Breast epithelium (tissue), 4 donors: ENCODE results near the gene ANKS1A. TPM values are rescaled to one million over a fixed set of nuclear protein-coding genes. Genes with fewer than 3 reads are reported as not detected.

Experiments
- DNase-seq, 2 donors: peaks; one replicate each; pipeline ENCODE4 v3.0.0-alpha.2; 2019; ENCODE audit warnings: low spot score in 2 of 2
- H3K27ac ChIP-seq, 2 donors: fragments of 200-600 bp; sonication (generic) in 1 of 2; one replicate each; pipeline ENCODE4 v1.5.1; 2016 to 2019; ENCODE audit warnings: mild to moderate bottlenecking in 1 of 2
- H3K27me3 ChIP-seq, 2 donors: fragments of 200-600 bp; sonication (generic) in 1 of 2; one replicate each; pipeline versions ENCODE4 v1.5.1 to v1.6.0; 2017 to 2019; ENCODE audit warnings: control low read depth in 1 of 2, mild to moderate bottlenecking in 1 of 2
- H3K36me3 ChIP-seq: fragments of 200-600 bp; one replicate; pipeline ENCODE4 v1.5.1; 2019
- H3K4me1 ChIP-seq, 2 donors: fragments of 200-600 bp; sonication (generic); one replicate each; pipeline ENCODE4 v1.5.1; 2016 to 2019; ENCODE audit warnings: control low read depth in 1 of 2
- H3K4me3 ChIP-seq, 3 donors: fragments of 200-600 bp; sonication (generic); 1 replicate in 2 of 3; 2 replicates in 1 of 3; pipeline ENCODE4 v1.5.1; 2016 to 2019; ENCODE audit warnings: mild to moderate bottlenecking in 3 of 3, moderate library complexity in 2 of 3
- H3K9me3 ChIP-seq, 2 donors: fragments of 200-600 bp; sonication (generic) in 1 of 2; one replicate each; pipeline ENCODE4 v1.5.1; 2016 to 2019; ENCODE audit warnings: control low read depth in 1 of 2
- POLR2A ChIP-seq: fragments of 450-650 bp; IDR thresholded peaks from one replicate; pipeline ENCODE4 v1.6.1; 2016; ENCODE audit warnings: antibody characterized with exemption, mild to moderate bottlenecking, moderate library complexity
- POLR2AphosphoS5 ChIP-seq, 3 donors: sonication (generic); formaldehyde crosslinking; IDR thresholded peaks; one replicate each; pipeline ENCODE4 v1.6.1; 2017; ENCODE audit warnings: antibody characterized with exemption in 3 of 3
- intact Hi-C: fragments of 100-400 bp; cut with DNase I; formaldehyde crosslinking; loops from one replicate; pipeline ENCODE4 v1.15.1; 2023; ENCODE audit warnings: low total_unique reads
- total RNA-seq, 3 donors: library from RNA; depleted of rRNA; stranded (reverse); fragments of >200 nt; gene quantifications; one replicate each; pipeline ENCODE4 v1.1.0, GENCODE V29; 2016
- TF ChIP-seq, protein P1 (sequence below), 3 donors: fragments of 450-650 bp; IDR thresholded peaks; one replicate each; pipeline ENCODE4 v1.5.1; 2016 to 2017; ENCODE audit warnings: antibody characterized with exemption in 3 of 3, mild to moderate bottlenecking in 3 of 3, moderate library complexity in 3 of 3

Gene ANKS1A
- total RNA-seq, 3 donors from 2014 or later: 18.2 to 26.5 (median 23.4) TPM

- TF ChIP-seq, protein P1, sequence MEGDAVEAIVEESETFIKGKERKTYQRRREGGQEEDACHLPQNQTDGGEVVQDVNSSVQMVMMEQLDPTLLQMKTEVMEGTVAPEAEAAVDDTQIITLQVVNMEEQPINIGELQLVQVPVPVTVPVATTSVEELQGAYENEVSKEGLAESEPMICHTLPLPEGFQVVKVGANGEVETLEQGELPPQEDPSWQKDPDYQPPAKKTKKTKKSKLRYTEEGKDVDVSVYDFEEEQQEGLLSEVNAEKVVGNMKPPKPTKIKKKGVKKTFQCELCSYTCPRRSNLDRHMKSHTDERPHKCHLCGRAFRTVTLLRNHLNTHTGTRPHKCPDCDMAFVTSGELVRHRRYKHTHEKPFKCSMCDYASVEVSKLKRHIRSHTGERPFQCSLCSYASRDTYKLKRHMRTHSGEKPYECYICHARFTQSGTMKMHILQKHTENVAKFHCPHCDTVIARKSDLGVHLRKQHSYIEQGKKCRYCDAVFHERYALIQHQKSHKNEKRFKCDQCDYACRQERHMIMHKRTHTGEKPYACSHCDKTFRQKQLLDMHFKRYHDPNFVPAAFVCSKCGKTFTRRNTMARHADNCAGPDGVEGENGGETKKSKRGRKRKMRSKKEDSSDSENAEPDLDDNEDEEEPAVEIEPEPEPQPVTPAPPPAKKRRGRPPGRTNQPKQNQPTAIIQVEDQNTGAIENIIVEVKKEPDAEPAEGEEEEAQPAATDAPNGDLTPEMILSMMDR (IDR thresholded peaks at IDR 0.05): no peak
- no peak for TF ChIP-seq POLR2A
- no peak for TF ChIP-seq POLR2AphosphoS5 (IDR thresholded peaks at IDR 0.05)
- H3K9me3 ChIP-seq: no peaks in the 10 kb centered on the region
- H3K27me3 ChIP-seq: no peaks in the 10 kb centered on the region
- no peak overlapping the region for H3K27ac ChIP-seq
- no peaks in the 10 kb centered on the region for H3K36me3 ChIP-seq
- intact Hi-C loops: no loop called here
- DNase-seq: no peak
- H3K4me1 ChIP-seq: peaks cover 8 to 14% of the 10 kb centered on the region in 2 donors
- no peak overlapping the region for H3K4me3 ChIP-seq
These were observed 122.3 kb downstream of the ANKS1A start for GRCh38 chr6:35011096-35012041.

DNA sequence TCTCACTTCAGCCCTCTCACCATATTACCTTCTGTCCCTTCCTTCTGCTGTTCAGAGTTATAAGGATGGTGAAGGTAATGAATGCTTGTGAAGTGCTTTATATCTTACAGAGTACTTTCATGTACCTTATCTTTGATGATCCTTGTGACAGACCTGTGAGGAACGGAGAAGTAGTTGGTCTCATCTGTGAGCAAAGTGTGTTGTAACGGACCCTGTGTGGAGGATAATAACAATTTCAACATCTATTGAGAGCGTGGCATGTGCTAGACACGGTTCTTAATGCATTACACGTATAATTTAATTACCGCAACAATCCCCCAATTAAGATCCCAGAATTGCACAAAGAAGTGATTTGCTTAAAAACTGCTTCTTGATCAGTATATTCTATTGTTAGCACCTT lies 124.6 kb downstream of the ANKS1A start:
- Histone ChIP-seq H3K27me3 (no peaks in the 10 kb centered on the region), H3K9me3 (no peaks in the 10 kb centered on the region), H3K27ac (peak overlapping the region; percentile 13 to 60), H3K4me1 (peaks cover 14% of the 10 kb centered on the region in 2 donors), H3K4me3 (no peak overlapping the region), H3K36me3 (no peaks in the 10 kb centered on the region)
- no peak for DNase-seq
- intact Hi-C loops: no loop called here
- TF ChIP-seq POLR2A: no peak
- TF ChIP-seq, protein P1 (IDR thresholded peaks at IDR 0.05): no peak
- no peak for TF ChIP-seq POLR2AphosphoS5 (IDR thresholded peaks at IDR 0.05)

- Histone ChIP-seq H3K27ac (peak overlapping the region; percentile 57 to 60), H3K9me3 (no peaks in the 10 kb centered on the region), H3K4me1 (peaks cover 14% of the 10 kb centered on the region in 2 donors), H3K4me3 (no peak overlapping the region), H3K36me3 (no peaks in the 10 kb centered on the region), H3K27me3 (no peaks in the 10 kb centered on the region)
- DNase-seq: peak in 1 of 2 donors; percentile 55
- TF ChIP-seq, protein P1 (IDR thresholded peaks at IDR 0.05): no peak
- TF ChIP-seq POLR2AphosphoS5 (IDR thresholded peaks at IDR 0.05) (no peak), POLR2A (no peak)
- intact Hi-C loops: no loop called here
These were observed 125.3 kb downstream of the ANKS1A start for GRCh38 chr6:35014341-35014740.

DNA sequence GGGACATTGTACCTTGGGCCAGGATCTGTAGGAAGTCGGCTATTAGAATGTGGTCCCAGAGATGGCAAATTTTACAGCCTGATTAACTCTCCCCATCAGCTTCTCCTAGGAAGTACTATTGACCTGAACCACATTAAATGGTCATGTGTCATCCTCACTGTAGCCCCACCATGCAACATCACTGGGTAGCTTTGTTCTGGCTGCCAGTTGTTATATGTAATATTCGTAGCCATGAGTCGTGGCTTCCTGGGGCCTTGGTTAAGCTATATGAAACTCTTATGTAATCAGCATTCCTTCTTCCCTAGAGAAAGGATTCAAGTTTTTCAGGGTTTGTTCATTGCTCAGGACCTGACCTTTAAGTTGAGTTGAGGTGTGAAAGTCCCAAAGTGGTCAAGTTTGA lies 125.7 kb downstream of the ANKS1A start:
- no peaks in the 10 kb centered on the region for H3K9me3 ChIP-seq
- peaks cover 14% of the 10 kb centered on the region in 2 donors for H3K4me1 ChIP-seq
- intact Hi-C loops: no loop called here

More for the DNA sequence above, 125.7 kb downstream of the ANKS1A start:
- Histone ChIP-seq H3K4me3 (no peak overlapping the region), H3K36me3 (no peaks in the 10 kb centered on the region), H3K27me3 (no peaks in the 10 kb centered on the region), H3K27ac (peak overlapping the region; percentile 57 to 60)
- no peak for DNase-seq
- TF ChIP-seq POLR2AphosphoS5 (IDR thresholded peaks at IDR 0.05) (no peak), POLR2A (no peak)
- TF ChIP-seq, protein P1 (IDR thresholded peaks at IDR 0.05): no peak
